IPS DF 6.9 (cell line): Measurements from ENCODE around the gene ILDR2.
A peak's percentile ranks its signal among the peaks of the same experiment; 100 is the strongest.

ENCODE experiments used
- DNase-seq: peaks from one replicate; pipeline ENCODE4 v3.0.0-alpha.2; 2013; ENCODE audit warnings: low read depth, low spot score
- H3K27ac ChIP-seq: one replicate; pipeline ENCODE4 v1.5.1; 2013; ENCODE audit warnings: low read length, control low read depth
- H3K27me3 ChIP-seq: 2 replicates; pipeline ENCODE4 v1.6.1; 2013; ENCODE audit warnings: mild to moderate bottlenecking, low read length; ENCODE audit not compliant: control insufficient read depth, insufficient read depth
- H3K36me3 ChIP-seq: 2 replicates; pipeline ENCODE4 v1.6.1; 2013; ENCODE audit warnings: low read length; ENCODE audit not compliant: control insufficient read depth, insufficient read depth
- H3K4me1 ChIP-seq: 2 replicates; pipeline ENCODE4 v1.6.1; 2013; ENCODE audit warnings: low read length; ENCODE audit not compliant: control insufficient read depth, insufficient read depth
- H3K4me3 ChIP-seq: 2 replicates; pipeline ENCODE4 v1.5.1; 2013; ENCODE audit warnings: mild to moderate bottlenecking, low read length
- H3K9me3 ChIP-seq: 2 replicates; pipeline ENCODE4 v1.6.1; 2013; ENCODE audit warnings: low read length, inconsistent platforms; ENCODE audit not compliant: control insufficient read depth, insufficient read depth
- WGBS: extraction: QIAGEN DNeasy Blood & Tissue Kit; methylation state at CpG from one replicate; pipeline ENCODE4 v1.1.7; 2013; ENCODE audit warnings: mixed read lengths, missing lambda C conversion rate; ENCODE audit not compliant: insufficient read length, insufficient coverage; 5-methylcytosine and 5-hydroxymethylcytosine counted together

Gene ILDR2

GRCh38 chr1:166925810-166926478, 49.4 kb downstream of the ILDR2 start:
- Histone ChIP-seq H3K27me3 (peaks cover 12% of the 10 kb centered on the region; the same call in 1 of the 2 replicates), H3K9me3 (no peaks in the 10 kb centered on the region), H3K36me3 (no peaks in the 10 kb centered on the region), H3K4me3 (no peak overlapping the region), H3K4me1 (no peaks in the 10 kb centered on the region), H3K27ac (no peak overlapping the region)
- WGBS = no CpG with 5 or more reads among the region's 8 CpGs
- DNase-seq = no peak

- peaks cover 17% of the 10 kb centered on the region for H3K27me3 ChIP-seq
- DNase-seq = no peak
- no CpG with 5 or more reads among the region's 3 CpGs for WGBS
These were observed 50.4 kb downstream of the ILDR2 start for GRCh38 chr1:166924823-166925541.

GRCh38 chr1:166920561-166921475, 54.5 kb downstream of the ILDR2 start:
- Histone ChIP-seq H3K27me3 (peaks cover 24% of the 10 kb centered on the region), H3K27ac (no peak overlapping the region), H3K4me3 (peak overlapping the region; percentile 61; the same call in 1 of the 2 replicates), H3K9me3 (no peaks in the 10 kb centered on the region), H3K36me3 (no peaks in the 10 kb centered on the region), H3K4me1 (no peaks in the 10 kb centered on the region)
- no peak for DNase-seq
- WGBS = no CpG with 5 or more reads among the region's 113 CpGs

More at GRCh38 chr1:166924823-166925541, 50.4 kb downstream of the ILDR2 start:
- Histone ChIP-seq H3K9me3 (no peaks in the 10 kb centered on the region), H3K27ac (no peak overlapping the region), H3K4me1 (no peaks in the 10 kb centered on the region), H3K36me3 (no peaks in the 10 kb centered on the region), H3K4me3 (no peak overlapping the region)

GRCh38 chr1:166918956-166919316, 56.4 kb downstream of the ILDR2 start:
- no CpG with 5 or more reads among the region's 2 CpGs for whole genome bisulfite sequencing
- no peaks in the 10 kb centered on the region for H3K9me3 ChIP-seq

GRCh38 chr1:166918088-166918955, 57.0 kb downstream of the ILDR2 start:
- no peak for DNase-seq
- no peak overlapping the region for H3K4me3 ChIP-seq
- H3K4me1 ChIP-seq = no peaks in the 10 kb centered on the region
- no peaks in the 10 kb centered on the region for H3K9me3 ChIP-seq
- H3K27ac ChIP-seq = no peak overlapping the region
- H3K36me3 ChIP-seq = no peaks in the 10 kb centered on the region
- H3K27me3 ChIP-seq = peaks cover 24% of the 10 kb centered on the region
- WGBS = no CpG with 5 or more reads among the region's 6 CpGs

More at GRCh38 chr1:166918956-166919316, 56.4 kb downstream of the ILDR2 start:
- Histone ChIP-seq H3K27ac (no peak overlapping the region), H3K4me1 (no peaks in the 10 kb centered on the region), H3K27me3 (peaks cover 24% of the 10 kb centered on the region), H3K36me3 (no peaks in the 10 kb centered on the region), H3K4me3 (no peak overlapping the region)
- DNase-seq = no peak

GRCh38 chr1:166915941-166916340, 59.4 kb downstream of the ILDR2 start:
- Histone ChIP-seq H3K27ac (no peak overlapping the region), H3K4me3 (no peak overlapping the region), H3K4me1 (no peaks in the 10 kb centered on the region), H3K27me3 (peaks cover 12% of the 10 kb centered on the region), H3K9me3 (no peaks in the 10 kb centered on the region), H3K36me3 (no peaks in the 10 kb centered on the region)
- no peak for DNase-seq
- no CpG with 5 or more reads among the region's 4 CpGs for WGBS

GRCh38 chr1:166915042-166915441, 60.3 kb downstream of the ILDR2 start:
- no peaks in the 10 kb centered on the region for H3K4me1 ChIP-seq
- H3K27ac ChIP-seq = no peak overlapping the region
- no peaks in the 10 kb centered on the region for H3K36me3 ChIP-seq
- H3K9me3 ChIP-seq = no peaks in the 10 kb centered on the region
- H3K4me3 ChIP-seq = no peak overlapping the region
- no CpG with 5 or more reads among the region's 1 CpG for WGBS
- H3K27me3 ChIP-seq = peaks cover 8% of the 10 kb centered on the region
- DNase-seq = no peak

GRCh38 chr1:166914111-166914510, 61.2 kb downstream of the ILDR2 start:
- WGBS = no CpG with 5 or more reads among the region's 3 CpGs

GRCh38 chr1:166911624-166912023, 63.7 kb downstream of the ILDR2 start:
- no peak for DNase-seq
- H3K4me3 ChIP-seq = no peak overlapping the region
- H3K36me3 ChIP-seq = no peaks in the 10 kb centered on the region
- no CpG with 5 or more reads among the region's 1 CpG for WGBS
- no peak overlapping the region for H3K27ac ChIP-seq
- H3K4me1 ChIP-seq = no peaks in the 10 kb centered on the region; the same call in 1 of the 2 replicates
- no peaks in the 10 kb centered on the region for H3K9me3 ChIP-seq
- H3K27me3 ChIP-seq = no peaks in the 10 kb centered on the region

More at GRCh38 chr1:166914111-166914510, 61.2 kb downstream of the ILDR2 start:
- Histone ChIP-seq H3K9me3 (no peaks in the 10 kb centered on the region), H3K4me3 (no peak overlapping the region), H3K36me3 (no peaks in the 10 kb centered on the region), H3K27ac (no peak overlapping the region), H3K4me1 (no peaks in the 10 kb centered on the region), H3K27me3 (peaks cover 2% of the 10 kb centered on the region; the same call in 1 of the 2 replicates)
- no peak for DNase-seq
